Right atrium auricular region (tissue), 2 donors: Measurements from ENCODE around the gene RPGR. TPM values are rescaled to one million over a fixed set of nuclear protein-coding genes. Genes with fewer than 3 reads are reported as not detected.
A peak's percentile ranks its signal among the peaks of the same experiment; 100 is the strongest.

ENCODE experiments used
- DNase-seq: peaks from one replicate; pipeline ENCODE4 v3.0.0-alpha.2; 2019; ENCODE audit warnings: low spot score
- H3K27ac ChIP-seq, 2 donors: fragments of 200-600 bp; sonication (generic); 1 replicate in 1 of 2; 2 replicates in 1 of 2; pipeline ENCODE4 v1.5.1; 2016 to 2019
- H3K27me3 ChIP-seq, 2 donors: fragments of 200-600 bp; sonication (generic); one replicate each; pipeline versions ENCODE4 v1.5.1 to v1.6.0; 2017 to 2019
- H3K36me3 ChIP-seq: fragments of 200-600 bp; sonication (generic); one replicate; pipeline ENCODE4 v1.5.1; 2016
- H3K4me1 ChIP-seq, 2 donors: fragments of 200-600 bp; sonication (generic); one replicate each; pipeline versions ENCODE4 v1.5.1 to v1.6.0; 2017 to 2019
- H3K4me3 ChIP-seq, 2 donors: fragments of 200-600 bp; sonication (generic); 1 replicate in 1 of 2; 2 replicates in 1 of 2; pipeline ENCODE4 v1.5.1; 2017 to 2019; ENCODE audit warnings: mild to moderate bottlenecking in 1 of 2, moderate library complexity in 1 of 2
- H3K9me3 ChIP-seq, 2 donors: fragments of 200-600 bp; sonication (generic); one replicate each; pipeline ENCODE4 v1.5.1; 2019
- total RNA-seq, 2 donors: library from RNA; depleted of rRNA; stranded (reverse); fragments of >200 nt; gene quantifications; one replicate each; pipeline ENCODE4 v1.1.0, GENCODE V29; 2016
- TF ChIP-seq, protein P1 (sequence below), 2 donors: fragments of 200-600 bp; sonication (generic); IDR thresholded peaks; one replicate each; pipeline ENCODE4 v1.5.1; 2019; ENCODE audit warnings: antibody characterized with exemption in 2 of 2

RPGR gene
- total RNA-seq, 2 donors from 2014 or later = 4.6 to 11.0 TPM

DNA sequence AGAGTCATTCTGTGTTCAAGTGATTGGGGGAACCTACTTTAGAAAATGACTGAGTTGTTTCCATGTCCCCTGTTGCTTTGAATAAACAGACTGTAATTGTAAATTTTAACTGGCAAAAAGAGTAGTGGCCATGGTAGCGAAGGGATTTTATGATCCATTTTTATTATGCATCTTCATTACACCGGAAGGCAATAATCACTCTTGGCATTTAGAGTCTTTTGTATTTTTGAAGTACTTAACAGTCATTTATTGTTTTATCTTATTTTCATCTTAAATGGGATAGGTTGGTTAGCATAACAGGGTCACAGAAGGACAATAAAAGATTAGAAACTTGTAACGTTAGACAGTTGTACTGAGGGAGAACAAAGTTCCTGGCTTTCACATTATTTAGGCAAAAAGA is 14.1 kb upstream of the RPGR start:
- TF ChIP-seq, protein P1, sequence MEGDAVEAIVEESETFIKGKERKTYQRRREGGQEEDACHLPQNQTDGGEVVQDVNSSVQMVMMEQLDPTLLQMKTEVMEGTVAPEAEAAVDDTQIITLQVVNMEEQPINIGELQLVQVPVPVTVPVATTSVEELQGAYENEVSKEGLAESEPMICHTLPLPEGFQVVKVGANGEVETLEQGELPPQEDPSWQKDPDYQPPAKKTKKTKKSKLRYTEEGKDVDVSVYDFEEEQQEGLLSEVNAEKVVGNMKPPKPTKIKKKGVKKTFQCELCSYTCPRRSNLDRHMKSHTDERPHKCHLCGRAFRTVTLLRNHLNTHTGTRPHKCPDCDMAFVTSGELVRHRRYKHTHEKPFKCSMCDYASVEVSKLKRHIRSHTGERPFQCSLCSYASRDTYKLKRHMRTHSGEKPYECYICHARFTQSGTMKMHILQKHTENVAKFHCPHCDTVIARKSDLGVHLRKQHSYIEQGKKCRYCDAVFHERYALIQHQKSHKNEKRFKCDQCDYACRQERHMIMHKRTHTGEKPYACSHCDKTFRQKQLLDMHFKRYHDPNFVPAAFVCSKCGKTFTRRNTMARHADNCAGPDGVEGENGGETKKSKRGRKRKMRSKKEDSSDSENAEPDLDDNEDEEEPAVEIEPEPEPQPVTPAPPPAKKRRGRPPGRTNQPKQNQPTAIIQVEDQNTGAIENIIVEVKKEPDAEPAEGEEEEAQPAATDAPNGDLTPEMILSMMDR (IDR thresholded peaks at IDR 0.05) = no peak

GRCh38 chrX:38336538-38337240 is 9.4 kb upstream of the RPGR start:
- no peaks in the 10 kb centered on the region for H3K4me1 ChIP-seq
- no peaks in the 10 kb centered on the region for H3K36me3 ChIP-seq
- no peak overlapping the region for H3K27ac ChIP-seq
- no peaks in the 10 kb centered on the region for H3K27me3 ChIP-seq
- TF ChIP-seq, protein P1 (IDR thresholded peaks at IDR 0.05) = no peak
- no peak overlapping the region for H3K4me3 ChIP-seq
- no peaks in the 10 kb centered on the region for H3K9me3 ChIP-seq
- no peak for DNase-seq

More for the DNA sequence above, 14.1 kb upstream of the RPGR start:
- H3K4me1 ChIP-seq = no peaks in the 10 kb centered on the region
- H3K27ac ChIP-seq = no peak overlapping the region
- H3K27me3 ChIP-seq = no peaks in the 10 kb centered on the region
- no peak for DNase-seq
- H3K36me3 ChIP-seq = no peaks in the 10 kb centered on the region
- H3K4me3 ChIP-seq = no peak overlapping the region
- no peaks in the 10 kb centered on the region for H3K9me3 ChIP-seq

GRCh38 chrX:38335382-38335781 is 8.1 kb upstream of the RPGR start:
- no peak overlapping the region for H3K4me3 ChIP-seq
- H3K27me3 ChIP-seq = no peaks in the 10 kb centered on the region
- H3K4me1 ChIP-seq = no peaks in the 10 kb centered on the region
- H3K27ac ChIP-seq = no peak overlapping the region
- no peak for DNase-seq
- H3K36me3 ChIP-seq = no peaks in the 10 kb centered on the region
- H3K9me3 ChIP-seq = no peaks in the 10 kb centered on the region
- TF ChIP-seq, protein P1 (IDR thresholded peaks at IDR 0.05) = peak in 1 of 2 donors; percentile 27

- H3K9me3 ChIP-seq = no peaks in the 10 kb centered on the region
- no peaks in the 10 kb centered on the region for H3K27me3 ChIP-seq
- no peak overlapping the region for H3K27ac ChIP-seq
- no peaks in the 10 kb centered on the region for H3K36me3 ChIP-seq
- H3K4me3 ChIP-seq = no peak overlapping the region
- no peak for DNase-seq
- TF ChIP-seq, protein P1 (IDR thresholded peaks at IDR 0.05) = no peak
- no peaks in the 10 kb centered on the region for H3K4me1 ChIP-seq
Observed at GRCh38 chrX:38332505-38332904, 5.2 kb upstream of the RPGR start.

DNA sequence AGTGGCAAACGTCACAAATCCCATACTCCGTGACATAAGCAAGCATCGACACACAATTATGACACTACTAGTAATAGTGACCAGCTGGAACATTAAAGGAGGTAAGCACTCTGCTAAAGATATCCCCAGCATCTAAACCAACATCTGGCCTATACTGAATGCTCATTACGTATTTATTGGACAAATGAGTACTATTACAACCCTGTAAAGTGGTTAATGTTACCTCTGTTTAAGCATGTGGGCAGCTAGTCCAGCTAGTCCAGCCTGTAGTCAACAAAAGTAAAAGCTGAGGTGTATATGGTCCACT is 419 bp upstream of the RPGR start:
- Histone ChIP-seq H3K4me3 (peak overlapping the region; percentile 61 to 66), H3K27me3 (no peaks in the 10 kb centered on the region), H3K27ac (peak overlapping the region; percentile 79 to 87), H3K4me1 (peaks cover 0 to 11% of the 10 kb centered on the region in 2 donors), H3K36me3 (no peaks in the 10 kb centered on the region), H3K9me3 (no peaks in the 10 kb centered on the region)
- no peak for DNase-seq
- TF ChIP-seq, protein P1 (IDR thresholded peaks at IDR 0.05) = peak in 1 of 2 donors; percentile 2

GRCh38 chrX:38326086-38326485 is 1.2 kb downstream of the RPGR start:
- peaks cover 0 to 11% of the 10 kb centered on the region in 2 donors for H3K4me1 ChIP-seq
- no peaks in the 10 kb centered on the region for H3K9me3 ChIP-seq
- H3K4me3 ChIP-seq = peak overlapping the region; percentile 61 to 66
- no peak for DNase-seq
- no peaks in the 10 kb centered on the region for H3K27me3 ChIP-seq
- H3K27ac ChIP-seq = peak overlapping the region; percentile 79 to 87
- TF ChIP-seq, protein P1 (IDR thresholded peaks at IDR 0.05) = no peak
- H3K36me3 ChIP-seq = no peaks in the 10 kb centered on the region
